DOHH2 (cell line): ENCODE measurements around the gene GPHN.
"Not testable (repeated sequence)": the region's sequence is repeated elsewhere in the genome, so short reads cannot be mapped to it uniquely, and the experiment has no call there.

Source experiments
- H3F3A ChIP-seq: fragments of 200-600 bp; sonication (generic), shearing (Covaris generic); 2 replicates; pipeline ENCODE4 v1.6.0; 2016; ENCODE audit warnings: antibody characterized with exemption, mild to moderate bottlenecking; ENCODE audit not compliant: control insufficient read depth, insufficient read depth
- H3K27ac ChIP-seq: fragments of 200-600 bp; sonication (generic); 2 replicates; pipeline ENCODE4 v1.5.1; 2014; ENCODE audit warnings: low read depth, mild to moderate bottlenecking, low read length, moderate library complexity
- H3K27me3 ChIP-seq: fragments of 200-600 bp; sonication (generic); 2 replicates; pipeline ENCODE4 v1.6.1; 2014; ENCODE audit warnings: mild to moderate bottlenecking, low read length, mixed read lengths; ENCODE audit not compliant: control insufficient read depth
- H3K36me3 ChIP-seq: fragments of 200-600 bp; sonication (generic); 2 replicates; pipeline ENCODE4 v1.6.1; 2014; ENCODE audit warnings: mild to moderate bottlenecking, low read length, moderate library complexity, mixed read lengths; ENCODE audit not compliant: control insufficient read depth
- H3K4me1 ChIP-seq: fragments of 200-600 bp; sonication (generic); 2 replicates; pipeline ENCODE4 v1.6.1; 2014; ENCODE audit warnings: mild to moderate bottlenecking, low read length, mixed read lengths; ENCODE audit not compliant: control insufficient read depth
- H3K4me2 ChIP-seq: fragments of 200-600 bp; sonication (generic); 2 replicates; pipeline ENCODE4 v1.6.0; 2014; ENCODE audit warnings: mild to moderate bottlenecking, low read length, moderate library complexity
- H3K4me3 ChIP-seq: fragments of 200-600 bp; sonication (generic); 2 replicates; pipeline ENCODE4 v1.5.1; 2014; ENCODE audit warnings: mild to moderate bottlenecking, low read length, mixed read lengths
- H3K79me2 ChIP-seq: fragments of 200-600 bp; sonication (generic); 2 replicates; pipeline ENCODE4 v1.6.1; 2014; ENCODE audit warnings: mild to moderate bottlenecking, low read length, mixed read lengths; ENCODE audit not compliant: control insufficient read depth
- H3K9me2 ChIP-seq: fragments of 200-600 bp; sonication (generic); replicated peaks from 2 replicates; pipeline ENCODE4 v1.6.1; 2014; ENCODE audit warnings: mild to moderate bottlenecking, low read length, mixed read lengths; ENCODE audit not compliant: control insufficient read depth
- H3K9me3 ChIP-seq: fragments of 200-600 bp; sonication (generic); 2 replicates; pipeline ENCODE4 v1.6.1; 2014; ENCODE audit warnings: antibody characterized with exemption, low read length, mixed read lengths; ENCODE audit not compliant: control insufficient read depth, insufficient read depth
- H4K20me1 ChIP-seq: fragments of 200-600 bp; sonication (generic); 2 replicates; pipeline ENCODE4 v1.6.0; 2014; ENCODE audit warnings: low read depth, mild to moderate bottlenecking, antibody characterized with exemption, low read length, moderate library complexity; ENCODE audit not compliant: control insufficient read depth, insufficient read depth
- CTCF ChIP-seq: fragments of 200-600 bp; sonication (generic); IDR thresholded peaks from one replicate; pipeline ENCODE4 v1.5.1; 2014; ENCODE audit warnings: antibody characterized with exemption, mild to moderate bottlenecking, low read depth, low read length; ENCODE audit not compliant: poor library complexity, severe bottlenecking
- EZH2phosphoT487 ChIP-seq: fragments of 200-600 bp; sonication (generic); IDR thresholded peaks from 2 replicates; pipeline ENCODE4 v1.6.1; 2017; ENCODE audit warnings: borderline replicate concordance, mild to moderate bottlenecking, antibody characterized with exemption, low read length, moderate library complexity, mixed read lengths

Gene GPHN

DNA sequence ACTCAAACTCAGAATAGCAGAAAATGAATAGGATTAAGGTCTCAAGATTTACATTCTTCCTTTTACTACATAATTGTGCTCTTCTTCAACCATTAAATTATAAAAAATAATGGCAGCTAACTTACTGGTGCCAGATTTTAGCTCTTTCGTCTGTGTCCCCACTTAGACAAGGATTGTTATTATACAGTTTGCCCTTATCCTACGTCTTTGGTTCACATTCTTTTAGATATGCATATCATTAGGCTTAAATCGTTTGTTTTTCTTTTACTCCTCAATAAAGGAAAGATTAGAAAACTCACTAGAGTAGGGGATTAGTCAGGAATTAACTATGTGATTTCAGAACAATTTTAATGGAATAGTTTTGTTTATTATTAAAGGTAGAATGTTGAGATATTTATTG lies 551.6 kb downstream of the GPHN start:
- Histone ChIP-seq H4K20me1 (no peaks in the 10 kb centered on the region), H3K36me3 (no peaks in the 10 kb centered on the region), H3K27me3 (no peaks in the 10 kb centered on the region), H3F3A (no peaks in the 10 kb centered on the region), H3K4me2 (no peak overlapping the region), H3K9me3 (no peaks in the 10 kb centered on the region), H3K27ac (no peak overlapping the region), H3K79me2 (no peaks in the 10 kb centered on the region), H3K9me2 (no peaks in the 10 kb centered on the region), H3K4me3 (no peak overlapping the region), H3K4me1 (no peaks in the 10 kb centered on the region)
- TF ChIP-seq EZH2phosphoT487 (no peak), CTCF (no peak)

GRCh38 chr14:67060546-67060945 lies 552.6 kb downstream of the GPHN start:
- H3K27me3 ChIP-seq, result no peaks in the 10 kb centered on the region
- no peaks in the 10 kb centered on the region for H3K36me3 ChIP-seq
- no peak overlapping the region for H3K4me3 ChIP-seq
- no peak overlapping the region for H3K27ac ChIP-seq
- no peaks in the 10 kb centered on the region for H3K4me1 ChIP-seq
- TF ChIP-seq CTCF (no peak), EZH2phosphoT487 (no peak)
- H4K20me1 ChIP-seq, result no peaks in the 10 kb centered on the region
- H3F3A ChIP-seq, result no peaks in the 10 kb centered on the region
- no peak overlapping the region for H3K4me2 ChIP-seq
- no peaks in the 10 kb centered on the region for H3K9me3 ChIP-seq
- H3K9me2 ChIP-seq, result no peaks in the 10 kb centered on the region
- H3K79me2 ChIP-seq, result no peaks in the 10 kb centered on the region

DNA sequence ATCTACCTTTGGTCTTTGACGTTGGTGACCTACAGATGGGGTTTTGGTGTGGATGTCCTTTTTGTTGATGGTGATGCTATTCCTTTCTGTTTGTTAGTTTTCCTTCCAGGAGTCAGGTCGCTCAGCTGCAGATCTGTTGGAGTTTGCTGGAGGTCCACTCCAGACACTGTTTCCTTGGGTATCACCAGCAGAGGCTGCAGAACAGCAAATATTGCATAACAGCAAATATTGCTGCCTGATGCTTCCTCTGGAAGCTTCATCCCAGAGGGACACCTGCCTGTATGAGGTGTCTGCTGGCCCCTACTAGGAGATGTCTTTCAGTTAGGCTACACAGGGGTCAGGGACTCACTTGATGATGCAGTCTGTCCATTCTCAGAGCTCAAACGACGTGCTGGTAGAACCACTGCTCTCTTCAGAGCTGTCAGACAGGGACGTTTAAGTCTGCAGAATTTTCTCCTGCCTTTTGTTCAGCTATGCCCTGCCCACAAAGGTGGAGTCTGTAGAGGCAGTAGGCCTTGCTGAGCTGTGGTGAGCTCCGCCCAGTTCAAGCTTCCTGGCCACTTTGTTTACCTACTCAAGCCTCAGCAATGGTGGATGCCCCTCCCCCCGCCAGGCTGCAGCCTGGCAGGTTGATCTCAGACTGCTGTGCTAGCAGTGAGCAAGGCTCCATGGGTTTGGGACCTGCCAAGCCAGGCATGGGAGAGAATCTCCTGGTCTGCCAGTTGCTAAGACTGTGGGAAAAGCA lies 559.3 kb downstream of the GPHN start:
- not testable (repeated sequence) for H3K4me1 ChIP-seq, H3K4me2 ChIP-seq, H3K27ac ChIP-seq, H3K27me3 ChIP-seq, H3K4me3 ChIP-seq, H4K20me1 ChIP-seq, H3K36me3 ChIP-seq, H3K79me2 ChIP-seq, H3K9me2 ChIP-seq, H3K9me3 ChIP-seq, H3F3A ChIP-seq

DNA sequence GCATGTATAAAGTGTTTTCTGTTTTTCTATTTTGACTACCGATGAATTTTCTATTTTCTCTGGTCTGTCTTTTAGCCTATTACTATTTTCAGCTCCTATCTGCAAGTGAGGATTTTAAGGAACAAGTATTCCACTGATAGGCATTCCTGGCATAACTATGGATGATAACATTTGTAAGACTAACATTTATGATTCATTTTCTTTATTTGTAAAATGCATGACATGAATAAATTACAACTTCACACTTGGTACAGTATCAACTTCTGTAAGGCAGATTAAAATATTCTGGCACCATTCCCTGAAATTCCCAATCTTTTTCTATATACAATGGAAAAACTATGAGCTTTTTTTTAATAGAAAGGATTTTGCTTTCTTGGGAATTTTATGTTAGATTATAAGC lies 560.3 kb downstream of the GPHN start:
- no peaks in the 10 kb centered on the region for H3K9me3 ChIP-seq
- H3K27me3 ChIP-seq, result no peaks in the 10 kb centered on the region
- H3K27ac ChIP-seq, result no peak overlapping the region
- TF ChIP-seq CTCF (no peak), EZH2phosphoT487 (no peak)
- no peaks in the 10 kb centered on the region for H4K20me1 ChIP-seq
- no peaks in the 10 kb centered on the region for H3F3A ChIP-seq
- no peak overlapping the region for H3K4me3 ChIP-seq
- no peaks in the 10 kb centered on the region for H3K4me1 ChIP-seq
- no peaks in the 10 kb centered on the region for H3K79me2 ChIP-seq
- H3K9me2 ChIP-seq, result no peaks in the 10 kb centered on the region
- no peaks in the 10 kb centered on the region for H3K36me3 ChIP-seq
- no peak overlapping the region for H3K4me2 ChIP-seq
